ENCODE measurements around the gene AMPD2. TPM values are rescaled to one million over a fixed set of nuclear protein-coding genes. Genes with fewer than 3 reads are reported as not detected.
A peak's percentile ranks its signal among the peaks of the same experiment; 100 is the strongest.

Gene AMPD2
- total RNA-seq, 1 donor from 2014 or later: 74.2 TPM

DNA sequence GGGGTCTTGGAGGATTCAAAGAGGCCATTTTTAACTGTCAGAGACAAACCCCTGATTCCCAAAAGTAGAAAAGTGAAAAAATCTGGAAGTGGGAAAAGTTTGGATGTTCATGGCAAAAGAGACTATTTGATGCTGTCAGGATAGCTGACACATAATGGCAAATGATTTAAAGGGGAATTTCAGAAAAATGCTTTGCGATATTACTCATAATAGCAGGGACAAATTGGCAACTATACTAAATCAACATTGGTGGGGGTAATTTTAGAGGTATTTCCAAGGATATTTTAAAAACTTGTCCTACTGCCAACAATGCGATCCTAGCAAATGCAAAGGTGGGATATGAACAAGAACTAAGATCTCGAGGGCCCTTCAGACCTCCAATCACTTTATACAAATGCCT is 31.0 kb downstream of the AMPD2 start:
- H3K4me3 ChIP-seq: no peak overlapping the region
- intact Hi-C loops (cut with DNase I): no loop called here
- H3K4me1 ChIP-seq: peaks cover 7 to 24% of the 10 kb centered on the region in 2 donors
- no peak overlapping the region for H3K27ac ChIP-seq
- TF ChIP-seq, protein P1, sequence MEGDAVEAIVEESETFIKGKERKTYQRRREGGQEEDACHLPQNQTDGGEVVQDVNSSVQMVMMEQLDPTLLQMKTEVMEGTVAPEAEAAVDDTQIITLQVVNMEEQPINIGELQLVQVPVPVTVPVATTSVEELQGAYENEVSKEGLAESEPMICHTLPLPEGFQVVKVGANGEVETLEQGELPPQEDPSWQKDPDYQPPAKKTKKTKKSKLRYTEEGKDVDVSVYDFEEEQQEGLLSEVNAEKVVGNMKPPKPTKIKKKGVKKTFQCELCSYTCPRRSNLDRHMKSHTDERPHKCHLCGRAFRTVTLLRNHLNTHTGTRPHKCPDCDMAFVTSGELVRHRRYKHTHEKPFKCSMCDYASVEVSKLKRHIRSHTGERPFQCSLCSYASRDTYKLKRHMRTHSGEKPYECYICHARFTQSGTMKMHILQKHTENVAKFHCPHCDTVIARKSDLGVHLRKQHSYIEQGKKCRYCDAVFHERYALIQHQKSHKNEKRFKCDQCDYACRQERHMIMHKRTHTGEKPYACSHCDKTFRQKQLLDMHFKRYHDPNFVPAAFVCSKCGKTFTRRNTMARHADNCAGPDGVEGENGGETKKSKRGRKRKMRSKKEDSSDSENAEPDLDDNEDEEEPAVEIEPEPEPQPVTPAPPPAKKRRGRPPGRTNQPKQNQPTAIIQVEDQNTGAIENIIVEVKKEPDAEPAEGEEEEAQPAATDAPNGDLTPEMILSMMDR (IDR thresholded peaks at IDR 0.05): no peak
- H3K27me3 ChIP-seq: no peaks in the 10 kb centered on the region
- no peaks in the 10 kb centered on the region for H3K36me3 ChIP-seq
- peak in 1 of 2 donors; percentile 19 for DNase-seq (ENCODE audit: low spot score in 2 of 2)
- no peaks in the 10 kb centered on the region for H3K9me3 ChIP-seq

DNA sequence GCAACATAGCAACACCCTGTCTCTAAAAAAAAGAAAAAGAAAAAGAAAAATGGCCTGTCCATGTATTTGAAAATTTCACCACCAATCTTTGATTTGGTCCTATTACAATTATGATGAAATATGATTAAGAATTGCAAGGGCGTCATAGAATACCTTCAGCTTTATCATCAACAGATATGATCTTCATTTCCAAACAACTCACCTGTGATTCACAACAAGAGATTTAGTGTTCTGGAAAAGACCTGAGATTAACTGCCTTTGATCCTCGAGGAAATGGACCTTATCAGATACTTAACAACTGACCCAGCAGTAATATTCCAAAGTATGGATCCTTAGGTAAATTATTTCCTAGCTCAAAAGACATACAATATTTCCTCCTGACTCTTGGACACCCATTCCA is 32.8 kb downstream of the AMPD2 start:
- Histone ChIP-seq H3K4me3 (no peak overlapping the region), H3K4me1 (peaks cover 7 to 24% of the 10 kb centered on the region in 2 donors), H3K36me3 (no peaks in the 10 kb centered on the region), H3K27ac (no peak overlapping the region), H3K9me3 (no peaks in the 10 kb centered on the region), H3K27me3 (no peaks in the 10 kb centered on the region)
- no peak for DNase-seq (ENCODE audit: low spot score in 2 of 2)
- TF ChIP-seq, protein P1 (IDR thresholded peaks at IDR 0.05): no peak
- intact Hi-C loops (cut with DNase I): no loop called here

DNA sequence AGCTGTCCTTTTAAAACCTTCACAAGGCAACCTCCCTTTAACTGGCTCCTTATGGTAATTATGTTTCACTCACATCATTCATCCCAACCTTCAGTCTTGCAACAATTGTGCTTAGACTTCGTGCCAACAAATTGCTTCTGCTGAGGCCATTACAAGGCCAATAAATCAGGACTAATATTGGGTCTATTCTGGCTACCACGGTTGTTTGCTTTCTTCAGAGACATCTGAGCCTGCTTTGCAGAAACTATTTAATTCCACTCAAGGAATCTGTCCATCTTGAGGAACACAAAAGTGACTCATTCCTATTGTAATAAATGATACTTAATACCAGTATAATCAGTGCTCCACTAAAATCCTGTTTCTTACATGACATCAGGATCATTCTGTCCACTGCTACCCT is 33.7 kb downstream of the AMPD2 start:
- TF ChIP-seq, protein P1 (IDR thresholded peaks at IDR 0.05): no peak
- Histone ChIP-seq H3K27me3 (no peaks in the 10 kb centered on the region), H3K9me3 (no peaks in the 10 kb centered on the region), H3K36me3 (no peaks in the 10 kb centered on the region), H3K4me3 (no peak overlapping the region), H3K4me1 (peaks cover 7 to 24% of the 10 kb centered on the region in 2 donors), H3K27ac (no peak overlapping the region)
- intact Hi-C loops (cut with DNase I): no loop called here
- DNase-seq (ENCODE audit: low spot score in 2 of 2): no peak

DNA sequence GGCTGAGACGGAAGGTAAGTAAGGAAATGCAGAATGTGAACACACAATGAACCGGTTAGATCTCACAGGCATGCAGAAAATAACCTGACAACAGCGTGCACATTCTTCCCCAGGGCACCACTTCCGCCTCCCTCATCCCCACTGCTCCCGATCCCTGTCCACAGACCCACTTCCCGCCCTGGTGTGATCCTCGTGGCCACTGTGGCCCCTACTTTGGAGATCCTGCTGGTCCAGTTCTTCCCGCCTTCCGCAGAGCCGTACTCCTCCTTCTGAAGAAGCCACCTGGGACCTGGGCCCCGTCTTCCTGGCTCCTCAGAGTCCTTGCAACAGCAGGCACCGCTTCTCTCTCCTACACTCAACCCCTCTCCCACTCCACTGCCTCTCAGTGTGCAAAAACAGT is 34.9 kb downstream of the AMPD2 start:
- Histone ChIP-seq H3K27me3 (no peaks in the 10 kb centered on the region), H3K4me3 (no peak overlapping the region), H3K9me3 (no peaks in the 10 kb centered on the region), H3K27ac (peak overlapping the region; percentile 84 to 94), H3K4me1 (peaks cover 7 to 23% of the 10 kb centered on the region in 2 donors), H3K36me3 (peaks cover 0 to 7% of the 10 kb centered on the region in 2 donors)
- intact Hi-C loops (cut with DNase I): no loop called here
- DNase-seq (ENCODE audit: low spot score in 2 of 2): no peak
- TF ChIP-seq, protein P1 (IDR thresholded peaks at IDR 0.05): no peak

DNA sequence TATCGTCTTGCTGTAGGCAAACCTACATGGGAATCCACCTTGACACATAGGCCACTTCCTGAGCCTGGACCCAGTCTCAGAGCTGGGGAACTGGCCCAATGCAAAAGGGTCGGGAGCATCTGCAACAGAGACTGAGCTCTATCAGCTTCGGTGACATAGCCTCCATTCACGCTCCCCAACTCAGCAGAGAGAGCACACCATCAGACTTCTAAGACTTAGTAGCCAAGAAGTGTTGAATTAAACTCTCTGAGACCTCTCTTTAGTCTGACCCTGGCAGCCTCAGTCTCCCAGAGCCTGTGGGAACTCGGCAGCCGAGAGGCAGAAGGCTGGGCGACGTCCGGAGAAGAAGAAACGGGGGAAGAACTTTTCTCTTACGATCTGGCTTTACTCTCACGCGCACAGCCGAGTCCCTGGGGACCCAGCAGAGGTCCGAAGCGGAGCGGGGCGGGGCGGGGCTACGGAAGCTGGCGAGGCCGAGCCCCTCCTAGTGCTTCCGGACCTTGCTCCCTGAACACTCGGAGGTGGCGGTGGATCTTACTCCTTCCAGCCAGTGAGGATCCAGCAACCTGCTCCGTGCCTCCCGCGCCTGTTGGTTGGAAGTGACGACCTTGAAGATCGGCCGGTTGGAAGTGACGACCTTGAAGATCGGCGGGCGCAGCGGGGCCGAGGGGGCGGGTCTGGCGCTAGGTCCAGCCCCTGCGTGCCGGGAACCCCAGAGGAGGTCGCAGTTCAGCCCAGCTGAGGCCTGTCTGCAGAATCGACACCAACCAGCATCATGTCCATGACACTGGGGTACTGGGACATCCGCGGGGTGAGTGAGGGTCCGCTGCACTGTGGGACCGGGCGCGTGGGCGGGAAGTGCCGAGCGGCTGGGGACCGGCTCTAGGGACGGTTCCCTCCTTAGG is 36.2 kb downstream of the AMPD2 start, which contains the start of gene GSTM4:
GSTM4 (plus strand) TSS at position 485 of the 905 bp plus-strand sequence; CDS start at position 776, 291 bp downstream.
- intact Hi-C loops (cut with DNase I): loop anchor here (1.0 kb wide), 1 partner anchor 12 kb away; the partner anchor contains the start of gene GSTM2
- peak within 1 kb of the TSS; percentile 84 to 94 for H3K27ac ChIP-seq
- H3K27me3 ChIP-seq: no peaks in the 10 kb centered on the region
- TF ChIP-seq, protein P1 (IDR thresholded peaks at IDR 0.05): no peak
- peaks cover 0 to 7% of the 10 kb centered on the region in 2 donors for H3K36me3 ChIP-seq
- DNase-seq (ENCODE audit: low spot score in 2 of 2): peak; percentile 39 to 93
- H3K4me3 ChIP-seq: peak within 1 kb of the TSS; percentile 62 to 79
- peaks cover 7 to 13% of the 10 kb centered on the region in 2 donors for H3K4me1 ChIP-seq
- H3K9me3 ChIP-seq: no peaks in the 10 kb centered on the region
